Measurements from ENCODE around the gene MALRD1. TPM values are rescaled to one million over a fixed set of nuclear protein-coding genes. Genes with fewer than 3 reads are reported as not detected.

The MALRD1 gene
- total RNA-seq, 4 donors from 2014 or later = 0.94 to 4.5 (median 2.3) TPM; not detected in 1

GRCh38 chr10:19688344-19688743 lies 639.7 kb downstream of the MALRD1 start:
- intact Hi-C loops (cut with DNase I) = no loop called here
- DNase-seq = no peak
- no peak overlapping the region for H3K4me3 ChIP-seq (replicated peaks in 1 of 3)
- no peak overlapping the region for H3K27ac ChIP-seq
- no peaks in the 10 kb centered on the region for H3K36me3 ChIP-seq
- H3K4me1 ChIP-seq = no peaks in the 10 kb centered on the region
- WGBS, 2 donors = 84 to 88% methylated on average over 3 of the region's 3 CpGs
- TF ChIP-seq POLR2A (IDR thresholded peaks at IDR 0.05) (no peak), CTCF (IDR thresholded peaks at IDR 0.05) (no peak)
- no peaks in the 10 kb centered on the region for H3K9me3 ChIP-seq
- H3K27me3 ChIP-seq = no peaks in the 10 kb centered on the region

DNA sequence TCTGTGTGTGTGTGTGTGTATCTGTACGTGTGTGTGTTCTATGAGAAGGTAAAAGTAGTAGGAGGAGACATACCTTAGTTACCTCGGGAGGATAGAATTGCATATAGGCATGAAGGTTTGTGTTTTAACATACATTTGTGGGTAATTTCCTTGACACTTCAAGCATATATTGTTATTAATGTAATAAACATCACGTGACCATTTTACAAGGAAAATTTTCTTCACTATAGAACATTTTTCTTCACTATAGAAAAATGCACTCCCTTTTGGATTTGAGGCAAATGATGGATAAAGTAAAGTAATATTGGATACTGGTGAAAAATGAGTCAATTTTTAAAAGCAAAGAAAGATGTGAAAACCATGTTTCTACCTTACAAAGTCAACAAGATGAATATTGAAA lies 640.6 kb downstream of the MALRD1 start:
- no peak overlapping the region for H3K27ac ChIP-seq
- H3K4me3 ChIP-seq (replicated peaks in 1 of 3) = no peak overlapping the region
- 76 to 77% methylated on average over 3 of the region's 3 CpGs for WGBS, 2 donors
- no peak for DNase-seq
- TF ChIP-seq CTCF (IDR thresholded peaks at IDR 0.05) (no peak), POLR2A (IDR thresholded peaks at IDR 0.05) (no peak)
- H3K9me3 ChIP-seq = no peaks in the 10 kb centered on the region
- intact Hi-C loops (cut with DNase I) = no loop called here
- H3K27me3 ChIP-seq = no peaks in the 10 kb centered on the region
- H3K4me1 ChIP-seq = no peaks in the 10 kb centered on the region
- no peaks in the 10 kb centered on the region for H3K36me3 ChIP-seq

- Histone ChIP-seq H3K27ac (no peak overlapping the region), H3K4me3 (replicated peaks in 1 of 3) (no peak overlapping the region), H3K36me3 (no peaks in the 10 kb centered on the region), H3K9me3 (no peaks in the 10 kb centered on the region), H3K27me3 (no peaks in the 10 kb centered on the region), H3K4me1 (no peaks in the 10 kb centered on the region)
- no peak for DNase-seq
- TF ChIP-seq POLR2A (IDR thresholded peaks at IDR 0.05) (no peak), CTCF (IDR thresholded peaks at IDR 0.05) (no peak)
- 76 to 80% methylated on average over 3 of the region's 3 CpGs for WGBS, 2 donors
- intact Hi-C loops (cut with DNase I) = no loop called here
Measured at GRCh38 chr10:19699299-19699698, 650.7 kb downstream of the MALRD1 start.

- DNase-seq = no peak
- no peaks in the 10 kb centered on the region for H3K4me1 ChIP-seq
- TF ChIP-seq CTCF (IDR thresholded peaks at IDR 0.05) = no peak
- TF ChIP-seq POLR2A (IDR thresholded peaks at IDR 0.05) = no peak
Measured at GRCh38 chr10:19701427-19702052, 652.9 kb downstream of the MALRD1 start.

DNA sequence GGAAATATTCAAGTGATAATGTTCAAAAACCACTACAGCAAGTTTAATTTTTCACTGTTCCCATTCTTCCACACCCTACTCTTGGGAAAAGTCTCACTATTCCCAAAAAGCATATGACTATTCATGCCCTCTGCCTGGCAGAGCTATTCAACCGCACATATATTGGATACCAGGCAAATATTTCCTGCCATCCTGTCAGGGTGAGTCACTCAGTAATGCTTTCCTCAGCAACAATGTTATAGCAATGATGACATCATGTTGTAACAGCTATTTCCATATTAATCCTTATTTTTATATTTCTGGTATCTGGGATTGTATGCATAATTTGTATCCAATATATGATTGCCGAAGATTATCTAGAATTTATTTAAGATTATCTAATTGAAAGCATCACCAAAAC lies 653.6 kb downstream of the MALRD1 start:
- H3K9me3 ChIP-seq = no peaks in the 10 kb centered on the region
- no peaks in the 10 kb centered on the region for H3K27me3 ChIP-seq
- no peak overlapping the region for H3K27ac ChIP-seq
- no peak for DNase-seq
- intact Hi-C loops (cut with DNase I) = no loop called here
- 85 to 93% methylated on average over 2 of the region's 2 CpGs for WGBS, 2 donors
- no peak for TF ChIP-seq POLR2A (IDR thresholded peaks at IDR 0.05)
- TF ChIP-seq CTCF (IDR thresholded peaks at IDR 0.05) = no peak
- no peak overlapping the region for H3K4me3 ChIP-seq (replicated peaks in 1 of 3)
- H3K4me1 ChIP-seq = no peaks in the 10 kb centered on the region
- no peaks in the 10 kb centered on the region for H3K36me3 ChIP-seq

More at GRCh38 chr10:19701427-19702052, 652.9 kb downstream of the MALRD1 start:
- no peaks in the 10 kb centered on the region for H3K9me3 ChIP-seq
- H3K36me3 ChIP-seq = no peaks in the 10 kb centered on the region
- no peaks in the 10 kb centered on the region for H3K27me3 ChIP-seq
- intact Hi-C loops (cut with DNase I) = no loop called here
- WGBS, 2 donors = 93 to 95% methylated on average over 4 of the region's 4 CpGs
- H3K27ac ChIP-seq = no peak overlapping the region
- no peak overlapping the region for H3K4me3 ChIP-seq (replicated peaks in 1 of 3)

All from thyroid gland (tissue), 4 donors.